Dermis microvascular lymphatic vessel endothelial cell (primary cell): ENCODE data around the gene PEX3. TPM values are rescaled to one million over a fixed set of nuclear protein-coding genes. Genes with fewer than 3 reads are reported as not detected.

Experiments
- DNase-seq, 2 donors: peaks; one replicate each; pipeline versions ENCODE4 v3.0.0 to v3.0.0-alpha.2; 2010; ENCODE audit warnings: low read depth in 2 of 2
- total RNA-seq: library from RNA; depleted of rRNA; stranded (reverse); fragments of >200 nt; gene quantifications from 2 replicates; pipeline ENCODE4 v1.2.1, GENCODE V29; 2014

Gene PEX3
- 13.4 and 13.7 TPM in 2 replicates for total RNA-seq

GRCh38 chr6:143450453-143451371 is at the start of gene PEX3, which contains the start of gene ADAT2:
Gene PEX3, plus strand, starts transcription at chr6:143450805. Its CDS starts 238 bp downstream, at chr6:143451043.
Gene ADAT2, minus strand, starts transcription at chr6:143450695. Its CDS starts 37 bp downstream, at chr6:143450658.
- peak; percentile 84 to 95 for DNase-seq

GRCh38 chr6:143401068-143401446 is 49.5 kb upstream of the PEX3 start:
- no peak for DNase-seq

- DNase-seq: no peak
Observed at GRCh38 chr6:143401636-143402370, 48.8 kb upstream of the PEX3 start.

GRCh38 chr6:143402721-143403336 is 47.8 kb upstream of the PEX3 start:
- DNase-seq: no peak

- no peak for DNase-seq
Observed at GRCh38 chr6:143405373-143406154, 45.0 kb upstream of the PEX3 start.

- no peak for DNase-seq
Observed at GRCh38 chr6:143406673-143407072, 43.9 kb upstream of the PEX3 start.

- no peak for DNase-seq
Observed at GRCh38 chr6:143408151-143408786, 42.3 kb upstream of the PEX3 start.

- no peak for DNase-seq
Observed at GRCh38 chr6:143408787-143409162, 41.8 kb upstream of the PEX3 start.

- DNase-seq: no peak
Observed at GRCh38 chr6:143410859-143411270, 39.7 kb upstream of the PEX3 start.

- DNase-seq: no peak
Observed at GRCh38 chr6:143414769-143415168, 35.8 kb upstream of the PEX3 start.

- DNase-seq: no peak
Observed at GRCh38 chr6:143419526-143419925, 31.1 kb upstream of the PEX3 start.

GRCh38 chr6:143426026-143426425 is 24.6 kb upstream of the PEX3 start:
- DNase-seq: no peak

- peak; percentile 35 to 72 for DNase-seq
Observed at GRCh38 chr6:143427109-143427817, 23.3 kb upstream of the PEX3 start.

GRCh38 chr6:143429970-143430369 is 20.6 kb upstream of the PEX3 start:
- no peak for DNase-seq

- DNase-seq: no peak
Observed at GRCh38 chr6:143431226-143431625, 19.4 kb upstream of the PEX3 start.

- no peak for DNase-seq
Observed at GRCh38 chr6:143432588-143432987, 18.0 kb upstream of the PEX3 start.

- no peak for DNase-seq
Observed at GRCh38 chr6:143441010-143441409, 9.6 kb upstream of the PEX3 start.

GRCh38 chr6:143441680-143442545 is 8.7 kb upstream of the PEX3 start:
- no peak for DNase-seq

- DNase-seq: no peak
Observed at GRCh38 chr6:143443096-143443495, 7.5 kb upstream of the PEX3 start.
